GM18505 (cell line): ENCODE results near the gene ACSS3.
"Not testable (repeated sequence)": the region's sequence is repeated elsewhere in the genome, so short reads cannot be mapped to it uniquely, and the experiment has no call there.

ENCODE experiments used
- ATAC-seq: cut with Tn5 transposase; IDR thresholded peaks from one replicate; pipeline ENCODE4 v1.9.1; 2021; ENCODE audit not compliant: unreplicated experiment
- POLR2A ChIP-seq: IDR thresholded peaks from 4 replicates; pipeline ENCODE4 v1.6.1; 2011; ENCODE audit warnings: borderline replicate concordance; ENCODE audit not compliant: insufficient read depth, insufficient read length; ENCODE audit errors: extremely low read depth

Gene ACSS3

GRCh38 chr12:81083906-81084513, 6.1 kb downstream of the ACSS3 start:
- ATAC-seq, result no peak
- TF ChIP-seq POLR2A, result no peak

- ATAC-seq, result no peak
- no peak for TF ChIP-seq POLR2A
Measured at GRCh38 chr12:81084811-81085350, 7.0 kb downstream of the ACSS3 start.

GRCh38 chr12:81085832-81086231, 8.0 kb downstream of the ACSS3 start:
- no peak for ATAC-seq
- TF ChIP-seq POLR2A, result no peak

- no peak for TF ChIP-seq POLR2A
- ATAC-seq, result no peak
Measured at GRCh38 chr12:81086342-81086741, 8.5 kb downstream of the ACSS3 start.

GRCh38 chr12:81088221-81088620, 10.3 kb downstream of the ACSS3 start:
- no peak for TF ChIP-seq POLR2A
- no peak for ATAC-seq

- ATAC-seq, result no peak
- TF ChIP-seq POLR2A, result no peak
Measured at GRCh38 chr12:81089412-81089811, 11.5 kb downstream of the ACSS3 start.

- ATAC-seq, result no peak
Measured at GRCh38 chr12:81092053-81092452, 14.2 kb downstream of the ACSS3 start.

GRCh38 chr12:81094718-81095360, 17.0 kb downstream of the ACSS3 start:
- no peak for ATAC-seq
- TF ChIP-seq POLR2A, result no peak

More at GRCh38 chr12:81092053-81092452, 14.2 kb downstream of the ACSS3 start:
- TF ChIP-seq POLR2A, result no peak

- ATAC-seq, result no peak
- no peak for TF ChIP-seq POLR2A
Measured at GRCh38 chr12:81095501-81096232, 17.8 kb downstream of the ACSS3 start.

- no peak for TF ChIP-seq POLR2A
- ATAC-seq, result no peak
Measured at GRCh38 chr12:81105687-81106086, 27.8 kb downstream of the ACSS3 start.

- no peak for ATAC-seq
- no peak for TF ChIP-seq POLR2A
Measured at GRCh38 chr12:81114226-81114625, 36.3 kb downstream of the ACSS3 start.

GRCh38 chr12:81119069-81119468, 41.2 kb downstream of the ACSS3 start:
- ATAC-seq, result not testable (repeated sequence)

GRCh38 chr12:81120961-81121360, 43.1 kb downstream of the ACSS3 start:
- no peak for ATAC-seq
- TF ChIP-seq POLR2A, result no peak

- ATAC-seq, result no peak
Measured at GRCh38 chr12:81123611-81124010, 45.7 kb downstream of the ACSS3 start.

More at GRCh38 chr12:81123611-81124010, 45.7 kb downstream of the ACSS3 start:
- TF ChIP-seq POLR2A, result no peak
